Mammary epithelial cell (primary cell): ENCODE results near the gene CCDC33.

Experiments
- CTCF ChIP-seq, 2 donors: IDR thresholded peaks in 1 of 2; conservative IDR thresholded peaks in 1 of 2; 2 replicates each; pipeline ENCODE4 v1.5.1; 2011 to 2012; ENCODE audit warnings: inconsistent platforms in 2 of 2, low read length in 2 of 2, mild to moderate bottlenecking in 2 of 2, control low read depth in 1 of 2, low read depth in 1 of 2; ENCODE audit not compliant: insufficient read depth in 1 of 2; ENCODE audit errors: extremely low read depth in 1 of 2
- EZH2 ChIP-seq: IDR thresholded peaks from 2 replicates; pipeline ENCODE4 v1.6.1; 2012; ENCODE audit warnings: low read length, inconsistent platforms, borderline replicate concordance

GRCh38 chr15:74233373-74233772, 2.8 kb upstream of the CCDC33 start:
- TF ChIP-seq CTCF (conservative IDR thresholded peaks at IDR 0.05 in 1 of 2, IDR thresholded peaks at IDR 0.05 in 1 of 2; ENCODE audit: extremely low read depth in 1 of 2, insufficient read depth in 1 of 2, low read depth in 1 of 2, low read length in 2 of 2) (no peak), EZH2 (no peak)
